Loucy (cell line): ENCODE data around the gene DTNA.

Experiments used
- EZH2phosphoT487 ChIP-seq: fragments of 200-600 bp; IDR thresholded peaks from 2 replicates; pipeline ENCODE4 v1.6.1; 2018; ENCODE audit warnings: antibody characterized with exemption, mild to moderate bottlenecking, moderate library complexity, borderline replicate concordance
- TF ChIP-seq, protein P1 (sequence below): fragments of 200-600 bp; sonication (generic); conservative IDR thresholded peaks from 2 replicates; pipeline ENCODE4 v1.5.1; 2014; ENCODE audit warnings: mild to moderate bottlenecking, antibody characterized with exemption, low read length

DNA sequence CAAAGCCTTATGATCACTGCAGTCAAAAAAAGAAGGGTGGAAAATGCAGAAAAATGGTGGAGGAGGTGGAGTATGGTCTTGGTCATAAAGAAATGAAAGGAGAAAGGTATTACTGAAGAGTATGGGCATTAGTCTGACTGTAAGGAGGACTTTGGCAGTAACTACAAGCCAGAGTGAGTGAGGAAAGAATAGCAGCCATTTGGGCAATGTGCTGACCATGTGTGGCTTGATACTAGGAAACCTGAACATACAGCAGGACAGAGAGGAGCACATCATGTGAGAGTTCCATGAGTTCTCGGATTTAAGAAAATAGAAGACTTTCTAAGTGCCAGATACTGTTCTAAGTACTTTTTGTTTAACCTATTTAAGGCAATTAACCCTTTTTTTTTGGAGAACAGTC, 8.5 kb downstream of the DTNA start:
- TF ChIP-seq, protein P1, sequence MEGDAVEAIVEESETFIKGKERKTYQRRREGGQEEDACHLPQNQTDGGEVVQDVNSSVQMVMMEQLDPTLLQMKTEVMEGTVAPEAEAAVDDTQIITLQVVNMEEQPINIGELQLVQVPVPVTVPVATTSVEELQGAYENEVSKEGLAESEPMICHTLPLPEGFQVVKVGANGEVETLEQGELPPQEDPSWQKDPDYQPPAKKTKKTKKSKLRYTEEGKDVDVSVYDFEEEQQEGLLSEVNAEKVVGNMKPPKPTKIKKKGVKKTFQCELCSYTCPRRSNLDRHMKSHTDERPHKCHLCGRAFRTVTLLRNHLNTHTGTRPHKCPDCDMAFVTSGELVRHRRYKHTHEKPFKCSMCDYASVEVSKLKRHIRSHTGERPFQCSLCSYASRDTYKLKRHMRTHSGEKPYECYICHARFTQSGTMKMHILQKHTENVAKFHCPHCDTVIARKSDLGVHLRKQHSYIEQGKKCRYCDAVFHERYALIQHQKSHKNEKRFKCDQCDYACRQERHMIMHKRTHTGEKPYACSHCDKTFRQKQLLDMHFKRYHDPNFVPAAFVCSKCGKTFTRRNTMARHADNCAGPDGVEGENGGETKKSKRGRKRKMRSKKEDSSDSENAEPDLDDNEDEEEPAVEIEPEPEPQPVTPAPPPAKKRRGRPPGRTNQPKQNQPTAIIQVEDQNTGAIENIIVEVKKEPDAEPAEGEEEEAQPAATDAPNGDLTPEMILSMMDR = no peak
- TF ChIP-seq EZH2phosphoT487 = no peak
